NCI-H1930 (cell line): ENCODE results near the gene CDH9.
"Not testable (repeated sequence)": the region's sequence is repeated elsewhere in the genome, so short reads cannot be mapped to it uniquely, and the experiment has no call there.

Experiments used
- DNase-seq, 2 experiments: peaks; one replicate each; lab custom pipeline; 2025; lab: John Stamatoyannopoulos, UW

CDH9 gene

DNA sequence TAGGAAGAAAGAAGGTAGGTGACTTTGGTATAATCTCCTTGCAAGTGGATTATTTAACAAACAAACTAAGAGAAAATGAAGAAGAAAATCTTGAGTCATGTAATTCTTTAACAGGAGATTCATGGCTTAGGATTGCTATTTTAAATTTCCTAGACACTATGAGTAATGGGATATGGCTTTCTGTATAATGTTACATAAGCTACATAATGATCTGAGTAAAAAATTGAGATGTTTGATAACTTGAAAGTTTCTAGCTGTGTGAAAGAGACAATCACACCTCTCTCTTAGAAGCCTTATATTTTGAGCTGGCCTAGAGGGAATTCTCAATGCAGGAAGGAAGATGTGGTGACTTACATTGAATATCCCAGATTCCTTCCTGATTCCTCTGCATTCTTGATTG lies 92.5 kb downstream of the CDH9 start:
- no peak for DNase-seq

- DNase-seq = no peak
Observed at GRCh38 chr5:26942481-26942880, 95.9 kb downstream of the CDH9 start.

GRCh38 chr5:26940994-26941393 lies 97.4 kb downstream of the CDH9 start:
- peak; percentile 13 to 57 for DNase-seq

GRCh38 chr5:26932238-26932637 lies 106.1 kb downstream of the CDH9 start:
- no peak for DNase-seq

- DNase-seq = no peak
Observed at GRCh38 chr5:26921439-26921838, 116.9 kb downstream of the CDH9 start.

DNA sequence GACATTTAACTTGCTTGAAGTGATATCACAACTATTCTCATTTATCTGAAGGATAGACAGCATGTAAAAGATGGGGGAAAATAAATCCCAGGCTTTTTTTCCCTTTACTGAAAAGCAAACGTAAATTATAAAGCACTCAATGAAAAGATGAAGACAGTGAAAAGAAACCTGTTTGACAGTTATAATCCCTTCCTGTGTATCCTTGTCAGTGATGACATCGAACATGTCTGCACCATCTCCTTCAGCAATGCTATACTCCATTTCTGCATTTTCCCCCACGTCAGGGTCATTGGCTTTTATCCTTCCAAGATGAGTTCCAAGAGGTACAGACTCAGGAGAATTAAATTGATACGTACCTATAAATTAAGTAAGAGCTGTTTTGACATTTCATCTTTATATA lies 134.9 kb downstream of the CDH9 start:
- DNase-seq = no peak

DNA sequence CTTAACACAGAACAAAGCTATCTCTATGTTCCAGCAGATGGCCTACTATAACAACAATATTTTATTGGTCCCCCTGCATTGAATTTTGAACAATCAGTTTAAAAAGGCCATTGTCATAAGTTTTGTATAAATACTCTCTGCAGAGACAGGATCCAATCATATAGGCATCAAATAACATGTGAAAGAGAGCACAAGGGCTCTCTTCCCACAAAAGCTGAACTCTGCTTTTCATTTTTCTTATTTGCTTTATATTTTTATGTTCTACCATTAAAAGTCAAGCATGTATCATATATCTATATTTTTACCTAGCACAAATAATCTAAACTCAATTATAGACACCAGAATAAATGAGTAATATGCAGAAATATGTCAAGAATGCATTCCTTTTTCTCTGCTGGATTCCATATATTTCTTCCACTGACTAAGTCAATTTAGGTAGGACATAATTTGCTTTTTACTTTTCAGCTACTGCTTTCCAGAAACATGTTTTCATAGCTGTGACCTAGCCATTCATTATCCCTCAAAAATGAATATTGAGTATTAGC lies 143.6 kb downstream of the CDH9 start:
- DNase-seq = no peak

DNA sequence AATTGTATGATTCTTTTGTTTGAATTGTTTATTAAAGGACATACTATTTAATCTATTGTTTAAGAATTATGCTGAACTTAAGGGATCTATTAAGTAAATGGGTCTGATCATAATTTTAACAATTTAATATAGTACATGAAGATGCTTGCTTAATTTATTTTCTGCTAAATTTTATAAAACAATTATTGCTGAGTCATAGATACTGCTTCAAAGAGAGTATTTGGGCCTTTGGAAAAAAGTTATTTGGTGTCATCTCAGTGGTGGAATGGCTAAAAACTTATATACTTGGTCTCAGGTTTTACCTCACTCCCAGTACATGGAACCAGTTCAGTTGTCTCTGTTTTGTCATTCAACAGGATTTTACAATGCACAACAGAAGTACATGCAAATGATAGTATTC lies 145.3 kb downstream of the CDH9 start:
- DNase-seq = no peak

- DNase-seq = peak in 1 of 2 experiments; percentile 1
Observed at GRCh38 chr5:26889815-26890214, 148.6 kb downstream of the CDH9 start.

GRCh38 chr5:26884481-26884880 lies 153.9 kb downstream of the CDH9 start:
- no peak for DNase-seq

DNA sequence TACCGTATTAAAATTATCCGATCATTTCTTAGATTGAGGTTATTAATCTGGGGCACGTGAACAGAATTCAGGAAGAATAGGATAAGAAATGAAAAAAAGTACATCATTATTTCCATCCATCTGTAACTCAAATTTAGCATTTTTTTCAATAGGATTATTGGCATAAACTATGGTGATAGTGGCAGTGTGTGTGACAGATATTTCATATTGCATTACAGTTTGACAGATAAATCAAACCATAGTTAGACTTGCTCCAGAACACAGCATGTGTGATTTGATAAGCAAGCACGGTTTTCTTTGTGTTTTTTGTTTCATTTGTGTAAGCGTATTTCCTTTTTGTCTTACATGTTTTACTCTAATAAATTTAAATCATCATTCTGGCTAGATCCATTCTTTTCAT lies 155.0 kb downstream of the CDH9 start:
- no peak for DNase-seq

DNA sequence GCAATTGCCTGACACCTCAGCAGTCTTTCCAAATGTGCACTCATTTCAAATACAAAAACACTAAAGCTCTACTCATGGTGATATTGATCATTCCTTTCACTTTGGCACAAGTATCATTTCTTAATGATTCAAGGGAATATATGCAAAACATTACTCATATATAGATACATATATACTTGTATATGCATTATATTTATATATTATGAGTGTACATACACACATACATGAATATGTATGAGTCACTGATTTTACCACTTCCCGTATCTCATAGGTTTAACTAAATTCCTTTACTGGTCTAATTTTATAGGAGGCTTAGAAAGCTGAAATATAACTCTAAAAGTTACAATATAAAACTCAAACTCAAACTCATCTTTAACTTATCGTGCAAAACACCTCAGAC lies 156.5 kb downstream of the CDH9 start:
- DNase-seq = no peak

DNA sequence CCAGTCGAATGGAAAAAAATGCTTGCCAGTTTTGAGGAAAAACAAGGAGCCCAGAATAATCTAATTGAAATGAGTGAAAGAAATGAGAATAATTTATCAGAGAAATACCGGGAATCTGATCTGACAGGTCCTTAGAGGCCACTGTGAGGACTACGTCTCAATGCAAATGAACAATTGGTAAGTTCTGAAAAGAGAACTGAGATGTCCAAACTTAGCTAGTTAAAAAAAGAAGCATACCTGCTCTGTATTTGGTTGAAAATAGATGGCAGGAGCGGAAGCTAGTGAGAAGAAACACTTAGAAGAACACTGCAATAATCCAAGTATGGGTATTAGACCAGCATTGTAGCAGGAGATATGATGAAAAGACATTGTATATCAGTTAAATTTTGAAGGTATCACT lies 161.2 kb downstream of the CDH9 start:
- DNase-seq = no peak

DNA sequence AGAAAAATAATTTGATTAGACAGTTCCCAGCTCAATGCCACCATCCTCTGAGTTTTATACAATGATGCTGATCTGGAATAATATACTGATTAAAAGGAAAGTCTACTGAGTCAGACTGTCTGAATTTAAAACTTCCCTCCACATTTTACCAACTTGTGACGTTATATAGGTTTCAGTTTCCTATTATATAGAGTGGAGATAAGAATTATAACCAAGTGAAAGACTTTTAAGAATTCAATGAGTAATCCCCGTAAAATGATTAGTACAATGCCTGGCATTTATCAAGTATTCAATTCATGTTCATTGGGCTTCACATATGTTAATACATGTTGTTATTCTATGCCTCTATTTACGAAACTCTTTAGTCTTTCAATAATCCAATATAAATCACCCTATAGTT lies 166.0 kb downstream of the CDH9 start:
- no peak for DNase-seq

GRCh38 chr5:26869781-26870180 lies 168.6 kb downstream of the CDH9 start:
- DNase-seq = no peak

- DNase-seq = no peak
Observed at GRCh38 chr5:26868504-26868903, 169.9 kb downstream of the CDH9 start.

DNA sequence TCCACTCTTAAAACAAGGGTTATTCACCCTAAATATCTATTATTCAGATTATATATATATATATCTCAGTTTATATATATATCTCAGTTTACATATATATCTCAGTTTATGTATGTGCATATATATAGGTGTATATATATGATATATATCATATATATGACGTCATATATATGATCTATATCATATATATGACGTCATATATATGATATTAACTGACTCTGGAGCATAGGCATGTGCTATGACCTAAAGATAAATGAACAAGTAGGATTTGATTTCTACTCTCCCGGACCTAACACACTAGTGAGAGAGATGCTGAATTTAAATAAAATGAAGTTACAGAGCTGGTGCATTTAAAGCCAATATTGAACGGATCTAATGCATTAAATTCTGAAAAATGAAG lies 174.3 kb downstream of the CDH9 start:
- no peak for DNase-seq

GRCh38 chr5:26856238-26856637 lies 182.1 kb downstream of the CDH9 start:
- no peak for DNase-seq

- DNase-seq = not testable (repeated sequence)
Observed at GRCh38 chr5:26852450-26852849, 185.9 kb downstream of the CDH9 start.

- DNase-seq = no peak
Observed at GRCh38 chr5:26847041-26847736, 191.2 kb downstream of the CDH9 start.

DNA sequence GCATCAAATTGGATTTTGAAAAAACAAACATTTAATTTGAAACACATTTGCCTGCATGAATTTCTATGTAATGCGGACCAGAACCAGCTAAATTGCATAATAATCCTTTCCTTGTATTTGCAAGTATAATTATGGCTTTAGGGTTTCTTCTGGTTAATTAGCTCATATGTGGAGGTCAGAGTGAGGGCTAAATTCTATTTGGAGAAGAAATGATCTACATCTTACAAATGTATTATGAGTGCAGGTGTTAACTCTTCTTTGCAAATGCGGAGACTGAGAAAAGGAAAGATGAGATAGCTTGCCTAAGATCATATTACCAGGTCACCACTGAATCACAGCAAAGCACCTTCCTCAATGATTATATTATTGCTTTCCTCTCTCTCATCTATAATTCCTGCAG lies 194.7 kb downstream of the CDH9 start:
- no peak for DNase-seq

- no peak for DNase-seq
Observed at GRCh38 chr5:26833596-26833995, 204.8 kb downstream of the CDH9 start.
